Adrenal gland (tissue), 12 donors: ENCODE data around the gene HIRA. TPM values are rescaled to one million over a fixed set of nuclear protein-coding genes. Genes with fewer than 3 reads are reported as not detected.
"Not testable (repeated sequence)": the region's sequence is repeated elsewhere in the genome, so short reads cannot be mapped to it uniquely, and the experiment has no call there.

Experiments used
- DNase-seq, 7 donors: peaks; one replicate each; pipeline ENCODE4 v3.0.0-alpha.2; 2019 to 2020
- H3K27ac ChIP-seq, 5 donors: fragments of 200-600 bp; sonication (generic) in 4 of 5; 1 replicate in 3 of 5; 2 replicates in 2 of 5; pipeline versions ENCODE4 v1.5.1 to v1.8.0; 2016 to 2020; ENCODE audit warnings: mild to moderate bottlenecking in 1 of 5
- H3K27me3 ChIP-seq: fragments of 200-600 bp; 2 replicates; pipeline ENCODE4 v1.8.0; 2021
- H3K36me3 ChIP-seq, 2 donors: fragments of 200-600 bp; replicated peaks in 1 of 2; 1 replicate in 1 of 2; 2 replicates in 1 of 2; pipeline versions ENCODE4 v1.5.1 to v1.8.0; 2018 to 2022
- H3K4me1 ChIP-seq, 2 donors: fragments of 200-600 bp; replicated peaks in 1 of 2; 1 replicate in 1 of 2; 2 replicates in 1 of 2; pipeline versions ENCODE4 v1.5.1 to v1.8.0; 2018 to 2021
- H3K4me3 ChIP-seq, 4 donors: fragments of 200-600 bp; sonication (generic) in 3 of 4; one replicate each; pipeline ENCODE4 v1.5.1; 2016 to 2018
- H3K9me3 ChIP-seq, 3 donors: fragments of 200-600 bp; sonication (generic) in 1 of 3; replicated peaks in 1 of 3; 1 replicate in 2 of 3; 2 replicates in 1 of 3; pipeline versions ENCODE4 v1.5.1 to v1.8.0; 2016 to 2021
- POLR2A ChIP-seq, 2 donors: fragments of 450-650 bp; IDR thresholded peaks; one replicate each; pipeline ENCODE4 v1.6.1; 2017; ENCODE audit warnings: antibody characterized with exemption in 2 of 2, mild to moderate bottlenecking in 2 of 2, moderate library complexity in 1 of 2
- WGBS, 4 donors: extraction: QIAGEN DNeasy Blood & Tissue Kit in 2 of 4; methylation state at CpG; one replicate each; pipeline versions ENCODE4 v1.1.5 to v1.1.7; 2013 to 2017; 5-methylcytosine and 5-hydroxymethylcytosine counted together
- intact Hi-C, 2 donors: fragments of 100-400 bp; cut with DNase I; formaldehyde crosslinking; loops; one replicate each; pipeline versions ENCODE4 v1.14.1 to v1.15.0; 2022 to 2023
- polyA plus RNA-seq, 3 donors: library from polyadenylated mRNA; stranded (reverse); fragments of 200-250 nt in 2 of 3; fragments of 350-450 nt in 1 of 3; fragmentation: Illumina TruSeq in 1 of 3; extraction: RNeasy Lipid Tissue Mini Kit (QIAGEN cat#74804) in 1 of 3; gene quantifications; one replicate each; pipeline ENCODE4 v1.2.3, GENCODE V29; 2013 to 2014
- total RNA-seq, 9 donors: library from RNA; depleted of rRNA in 4 of 9; stranded (reverse); fragments of >200 nt in 4 of 9; fragments of 120-200 nt in 1 of 9; fragmentation: NEBNext Ultra II Directional in 1 of 9; extraction: Animal tissue kit (Norgen Biotek cat#: 25700) in 1 of 9; gene quantifications; one replicate each; pipeline versions ENCODE4 v1.1.0 to v1.2.4, GENCODE V29; 2013 to 2023
- TF ChIP-seq, protein P1 (sequence below), 6 experiments: fragments of 450-650 bp in 4 of 6; fragments of 200-600 bp in 2 of 6; sonication (generic) in 1 of 6; IDR thresholded peaks; 1 replicate in 5 of 6; 2 replicates in 1 of 6; pipeline versions ENCODE4 v1.5.1 to v1.8.0; 2016 to 2021; ENCODE audit warnings: antibody characterized with exemption in 6 of 6, mild to moderate bottlenecking in 2 of 6, moderate library complexity in 1 of 6
- donor health status: healthy with polysubstance abuse.
- donor health status: Bipolar disorder and iron deficiency.
- donor health status: DM: yes; HTN: yes; CAD: no.
- donor health status: DM: no; HTN: no; CAD: no.
- donor health status: DM: no; HTN: no; CAD: no.
- donor health status: DM: yes; HTN: yes; CAD: no.

Gene HIRA
- total and polyA plus RNA-seq, 12 donors = 8.4 to 47.8 (median 20.8) TPM

DNA sequence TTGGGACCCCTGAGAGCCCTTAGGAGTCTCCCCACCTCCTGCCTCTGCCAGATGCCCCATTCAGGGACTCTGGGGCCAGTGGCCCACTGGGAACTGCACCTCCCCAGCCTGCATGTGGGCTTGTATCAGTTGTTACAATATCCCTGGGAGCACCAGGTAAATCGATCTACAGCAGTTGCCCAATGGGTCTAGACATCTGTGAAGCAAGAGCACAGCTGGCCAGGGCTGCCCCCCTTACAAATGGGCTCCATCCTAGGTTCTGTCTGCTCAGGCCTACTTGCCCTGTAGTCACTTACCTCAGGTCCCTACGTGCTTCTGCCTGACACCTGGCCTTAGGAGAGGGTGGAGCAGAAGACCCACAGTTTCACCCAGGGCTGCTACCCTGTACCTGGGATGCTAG, 62.7 kb downstream of the HIRA start:
- Histone ChIP-seq H3K4me1 (no peaks in the 10 kb centered on the region), H3K27ac (no peak overlapping the region), H3K27me3 (no peaks in the 10 kb centered on the region), H3K4me3 (no peak overlapping the region), H3K36me3 (peaks cover 0 to 27% of the 10 kb centered on the region in 2 donors), H3K9me3 (no peaks in the 10 kb centered on the region)
- 93 to 100% (median 97%) methylated on average over 1 to 2 of the region's 2 CpGs for whole genome bisulfite sequencing, 4 donors
- TF ChIP-seq, protein P1, sequence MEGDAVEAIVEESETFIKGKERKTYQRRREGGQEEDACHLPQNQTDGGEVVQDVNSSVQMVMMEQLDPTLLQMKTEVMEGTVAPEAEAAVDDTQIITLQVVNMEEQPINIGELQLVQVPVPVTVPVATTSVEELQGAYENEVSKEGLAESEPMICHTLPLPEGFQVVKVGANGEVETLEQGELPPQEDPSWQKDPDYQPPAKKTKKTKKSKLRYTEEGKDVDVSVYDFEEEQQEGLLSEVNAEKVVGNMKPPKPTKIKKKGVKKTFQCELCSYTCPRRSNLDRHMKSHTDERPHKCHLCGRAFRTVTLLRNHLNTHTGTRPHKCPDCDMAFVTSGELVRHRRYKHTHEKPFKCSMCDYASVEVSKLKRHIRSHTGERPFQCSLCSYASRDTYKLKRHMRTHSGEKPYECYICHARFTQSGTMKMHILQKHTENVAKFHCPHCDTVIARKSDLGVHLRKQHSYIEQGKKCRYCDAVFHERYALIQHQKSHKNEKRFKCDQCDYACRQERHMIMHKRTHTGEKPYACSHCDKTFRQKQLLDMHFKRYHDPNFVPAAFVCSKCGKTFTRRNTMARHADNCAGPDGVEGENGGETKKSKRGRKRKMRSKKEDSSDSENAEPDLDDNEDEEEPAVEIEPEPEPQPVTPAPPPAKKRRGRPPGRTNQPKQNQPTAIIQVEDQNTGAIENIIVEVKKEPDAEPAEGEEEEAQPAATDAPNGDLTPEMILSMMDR (IDR thresholded peaks at IDR 0.05) = no peak
- intact Hi-C loops = no loop called here
- peak in 1 of 7 donors; percentile 25 for DNase-seq

GRCh38 chr22:19367763-19368367, 63.7 kb downstream of the HIRA start:
- Histone ChIP-seq H3K27me3 (no peaks in the 10 kb centered on the region), H3K36me3 (peaks cover 0 to 26% of the 10 kb centered on the region in 2 donors), H3K4me3 (no peak overlapping the region), H3K9me3 (no peaks in the 10 kb centered on the region), H3K27ac (no peak overlapping the region), H3K4me1 (no peaks in the 10 kb centered on the region)
- WGBS, 4 donors = 96 to 99% (median 98%) methylated on average over 3 of the region's 3 CpGs
- peak in 1 of 7 donors; percentile 9 for DNase-seq
- intact Hi-C loops = no loop called here
- TF ChIP-seq POLR2A (IDR thresholded peaks at IDR 0.05) = no peak
- TF ChIP-seq, protein P1 (IDR thresholded peaks at IDR 0.05) = no peak

GRCh38 chr22:19363541-19363940, 68.0 kb downstream of the HIRA start:
- H3K4me3 ChIP-seq, intact Hi-C loops, H3K9me3 ChIP-seq, H3K27me3 ChIP-seq, H3K4me1 ChIP-seq, H3K27ac ChIP-seq: not testable (repeated sequence)
- DNase-seq = peak in 1 of 7 donors; percentile 4
- peaks cover 0 to 42% of the 10 kb centered on the region in 2 donors for H3K36me3 ChIP-seq
- WGBS, 4 donors = 96 to 98% (median 97%) methylated on average over 7 of the region's 7 CpGs

GRCh38 chr22:19361501-19362103, 69.9 kb downstream of the HIRA start:
- DNase-seq = peak in 1 of 7 donors; percentile 35
- Histone ChIP-seq H3K27ac (no peak overlapping the region), H3K36me3 (peaks cover 0 to 52% of the 10 kb centered on the region in 2 donors), H3K9me3 (no peaks in the 10 kb centered on the region), H3K4me1 (no peaks in the 10 kb centered on the region), H3K27me3 (no peaks in the 10 kb centered on the region), H3K4me3 (no peak overlapping the region)
- WGBS, 4 donors = 85 to 93% (median 91%) methylated on average over 6 to 7 of the region's 7 CpGs
- intact Hi-C loops = no loop called here
- TF ChIP-seq, protein P1 (IDR thresholded peaks at IDR 0.05) = no peak
- no peak for TF ChIP-seq POLR2A (IDR thresholded peaks at IDR 0.05)

- intact Hi-C loops = no loop called here
- no peak overlapping the region for H3K27ac ChIP-seq
- TF ChIP-seq POLR2A (IDR thresholded peaks at IDR 0.05) = no peak
- TF ChIP-seq, protein P1 (IDR thresholded peaks at IDR 0.05) = no peak
- H3K27me3 ChIP-seq = no peaks in the 10 kb centered on the region
- no peaks in the 10 kb centered on the region for H3K4me1 ChIP-seq
- H3K4me3 ChIP-seq = no peak overlapping the region
- 96 to 100% (median 98%) methylated on average over 2 of the region's 2 CpGs for WGBS, 4 donors
- DNase-seq = peak in 1 of 7 donors; percentile 14
- H3K36me3 ChIP-seq = peaks cover 0 to 59% of the 10 kb centered on the region in 2 donors
- H3K9me3 ChIP-seq = no peaks in the 10 kb centered on the region
Observed at GRCh38 chr22:19360862-19361261, 70.7 kb downstream of the HIRA start.
